HG02588 (cell line): Measurements from ENCODE around the gene COQ2.

Experiments
- ATAC-seq: cut with Tn5 transposase; IDR thresholded peaks from one replicate; pipeline ENCODE4 v1.9.1; 2021; ENCODE audit warnings: mild to moderate bottlenecking, moderate library complexity; ENCODE audit not compliant: unreplicated experiment

Gene COQ2

DNA sequence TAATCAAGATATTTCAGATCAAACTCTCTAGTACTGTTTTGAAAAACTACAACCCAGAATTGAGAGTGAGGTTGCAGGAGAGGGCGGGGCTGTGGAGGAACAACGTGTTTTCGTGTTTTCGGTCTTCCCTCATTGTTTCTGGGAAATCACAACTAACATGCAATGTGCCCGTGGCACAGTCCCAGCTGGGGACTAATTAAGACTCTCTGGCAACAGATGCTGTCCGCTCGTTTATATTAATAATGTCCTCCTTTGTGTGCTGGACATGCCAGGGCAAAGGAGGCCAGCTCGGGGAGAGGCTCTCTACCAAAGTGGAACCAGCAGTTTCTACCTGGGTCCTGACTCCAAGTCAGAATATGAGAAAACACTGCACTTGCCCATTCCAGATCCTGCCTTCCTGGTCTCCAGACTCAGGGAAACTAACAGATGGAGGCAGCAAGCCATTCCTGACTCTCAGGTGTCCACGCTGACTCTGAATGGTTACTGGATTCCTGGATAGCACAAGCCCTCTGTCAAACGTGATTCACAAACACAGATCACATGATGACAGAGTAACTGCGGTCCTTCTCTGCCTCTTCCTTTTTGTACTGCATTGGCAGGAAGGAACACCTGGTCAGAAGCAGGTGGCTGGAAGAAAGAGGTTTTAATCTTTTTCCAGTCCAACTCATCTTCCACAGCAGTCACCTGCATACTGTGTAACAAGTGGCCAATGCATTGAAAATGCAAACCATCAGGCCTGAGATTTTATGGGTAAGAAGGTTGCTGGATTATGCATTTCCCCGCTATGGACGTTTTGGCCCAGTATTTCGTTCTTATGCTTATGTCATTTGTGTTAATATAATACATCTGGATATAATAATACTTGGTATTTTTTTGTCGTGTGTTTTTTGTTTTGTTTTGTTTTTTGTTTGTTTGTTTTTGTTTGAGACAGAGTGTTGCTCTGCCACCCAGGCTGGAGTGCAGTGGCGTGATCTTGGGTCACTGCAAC is 65.0 kb downstream of the COQ2 start:
- ATAC-seq = no peak

DNA sequence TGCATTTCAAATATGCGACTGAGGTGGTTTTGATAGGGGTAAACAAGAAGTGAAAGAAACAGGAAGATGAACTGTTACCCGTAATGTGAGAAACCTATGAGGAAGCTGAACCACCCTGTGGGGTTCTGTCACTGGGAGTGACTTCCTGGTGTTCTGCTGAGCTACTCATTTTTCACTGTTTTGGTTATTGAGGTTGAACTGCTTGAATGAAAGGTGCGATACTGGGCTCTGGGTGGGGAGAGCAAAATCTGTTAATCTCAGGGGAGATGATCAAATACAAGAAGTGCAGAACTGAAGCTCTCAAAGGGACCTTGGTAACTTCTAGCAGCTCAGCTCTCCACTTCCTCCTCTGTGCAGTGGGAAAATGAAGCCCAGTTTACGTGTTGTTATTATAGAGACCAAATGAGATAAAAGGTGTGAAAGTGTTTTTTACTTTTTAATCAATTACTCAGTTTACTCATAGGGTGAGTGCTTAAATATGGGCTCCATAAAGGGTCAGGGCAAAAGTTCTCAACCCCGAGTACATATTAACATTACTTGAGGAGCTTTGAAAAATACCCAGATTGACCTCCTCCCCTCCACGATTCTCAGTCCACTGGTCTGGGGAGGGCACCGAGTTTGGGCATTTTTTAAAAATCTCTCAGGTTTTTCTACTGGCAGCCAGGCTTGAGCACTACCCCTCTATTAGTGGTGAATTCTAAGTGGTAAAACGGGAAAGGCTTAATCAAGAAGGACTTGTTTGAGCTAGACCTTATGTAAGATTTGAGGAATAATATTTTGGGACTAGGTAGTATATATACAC is 66.7 kb downstream of the COQ2 start:
- peak; percentile 76 for ATAC-seq

DNA sequence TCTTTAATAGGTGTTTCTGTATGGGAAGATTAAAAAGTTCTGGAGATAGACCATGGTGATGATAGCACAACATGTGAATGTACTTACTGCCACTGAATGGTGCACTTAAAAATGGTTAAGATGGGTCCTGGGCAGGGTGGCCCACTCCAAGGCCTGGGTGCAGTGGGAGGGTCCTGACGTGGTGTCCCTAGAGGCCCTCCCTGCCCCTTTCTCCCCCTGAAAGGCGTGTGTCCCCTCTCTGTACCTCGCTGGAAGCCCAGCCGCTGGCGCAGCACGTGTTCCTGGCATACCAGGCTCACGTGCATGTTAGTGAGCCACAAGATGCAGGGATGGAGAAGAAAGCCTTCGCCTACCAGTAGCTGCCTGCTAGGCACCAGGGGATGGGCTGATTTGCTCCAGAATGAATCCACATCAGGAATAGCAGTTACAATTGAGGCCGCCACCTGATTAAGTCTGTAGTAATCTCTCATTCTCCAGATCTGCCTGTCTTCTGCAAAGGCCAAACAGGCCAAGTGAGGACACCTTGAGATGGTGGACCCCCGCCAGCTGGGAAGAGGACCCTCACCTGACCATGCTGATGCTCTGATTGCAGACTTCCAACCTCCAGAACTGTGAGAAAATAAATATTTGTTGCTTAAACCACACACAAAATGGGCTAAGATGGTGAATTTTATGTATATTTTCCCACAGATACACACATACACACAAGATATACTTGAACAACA is 67.5 kb downstream of the COQ2 start:
- ATAC-seq = no peak

DNA sequence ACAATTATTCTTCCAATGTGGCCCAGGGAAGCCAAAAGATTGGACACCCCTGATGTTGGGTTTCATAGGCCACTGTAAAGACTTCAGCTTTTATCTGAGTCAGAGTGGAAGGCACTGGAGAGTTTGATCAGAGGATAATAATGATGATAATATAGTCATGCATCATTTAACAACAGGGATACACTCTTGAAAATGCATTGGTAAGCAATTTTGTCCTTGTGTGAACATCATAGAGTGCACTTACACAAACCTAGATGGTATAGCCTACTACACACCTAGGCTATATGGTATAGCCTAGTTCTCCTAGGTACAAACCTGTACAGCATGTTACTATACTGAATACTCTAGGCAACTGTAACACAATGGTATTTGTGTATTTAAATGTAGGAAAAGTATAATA is 70.5 kb downstream of the COQ2 start:
- no peak for ATAC-seq
